SU-DHL-6 (cell line): Measurements from ENCODE around the gene ABCC3.

ENCODE experiments used
- H2AFZ ChIP-seq: fragments of 200-600 bp; sonication (generic); 2 replicates; pipeline ENCODE4 v1.6.1; 2014; ENCODE audit warnings: low read depth, mild to moderate bottlenecking, moderate library complexity, mixed read lengths, antibody characterized with exemption, low read length; ENCODE audit not compliant: severe bottlenecking
- H3F3A ChIP-seq: fragments of 200-600 bp; shearing (Covaris generic); 2 replicates; pipeline ENCODE4 v1.6.0; 2016; ENCODE audit warnings: antibody characterized with exemption, mild to moderate bottlenecking; ENCODE audit not compliant: insufficient read depth
- H3K27ac ChIP-seq: fragments of 200-600 bp; sonication (generic); 2 replicates; pipeline ENCODE4 v1.5.1; 2016; ENCODE audit warnings: low read depth, mild to moderate bottlenecking, low read length, moderate library complexity, mixed read lengths
- H3K27me3 ChIP-seq: fragments of 200-600 bp; sonication (generic), shearing (Covaris generic); 2 replicates; pipeline ENCODE4 v1.6.0; 2014; ENCODE audit warnings: mild to moderate bottlenecking, low read length
- H3K36me3 ChIP-seq: fragments of 200-600 bp; sonication (generic); 2 replicates; pipeline ENCODE4 v1.6.1; 2014; ENCODE audit warnings: mild to moderate bottlenecking, low read length, mixed read lengths
- H3K4me2 ChIP-seq: fragments of 300-600, 200-600 bp; shearing (Covaris generic), sonication (generic); 2 replicates; pipeline ENCODE4 v1.6.0; 2014; ENCODE audit warnings: low read length, low read depth, mild to moderate bottlenecking; ENCODE audit not compliant: poor library complexity, severe bottlenecking
- H3K4me3 ChIP-seq: fragments of 200-600 bp; sonication (generic); 2 replicates; pipeline ENCODE4 v1.5.1; 2014; ENCODE audit warnings: antibody characterized with exemption, low read length, mild to moderate bottlenecking, mixed read lengths; ENCODE audit not compliant: insufficient read depth, poor library complexity, severe bottlenecking
- H3K79me2 ChIP-seq: fragments of 200-600 bp; sonication (generic); 2 replicates; pipeline ENCODE4 v1.6.1; 2014; ENCODE audit warnings: mild to moderate bottlenecking, low read length, moderate library complexity; ENCODE audit not compliant: insufficient read depth
- H3K9ac ChIP-seq: fragments of 200-600 bp; sonication (generic); 2 replicates; pipeline ENCODE4 v1.7.0; 2014; ENCODE audit warnings: mild to moderate bottlenecking, low read length
- H3K9me2 ChIP-seq: fragments of 200-600 bp; sonication (generic); replicated peaks from 2 replicates; pipeline ENCODE4 v1.6.1; 2014; ENCODE audit warnings: low read length; ENCODE audit not compliant: insufficient read depth
- H3K9me3 ChIP-seq: fragments of 200-600 bp; sonication (generic); 2 replicates; pipeline ENCODE4 v1.6.1; 2014; ENCODE audit warnings: low read length, mixed read lengths; ENCODE audit not compliant: insufficient read depth
- H4K20me1 ChIP-seq: fragments of 200-600 bp; sonication (generic); 2 replicates; pipeline ENCODE4 v1.6.1; 2014; ENCODE audit warnings: low read depth, mild to moderate bottlenecking, antibody characterized with exemption, low read length, moderate library complexity, mixed read lengths
- CTCF ChIP-seq: fragments of 200-600 bp; sonication (generic); IDR thresholded peaks from one replicate; pipeline ENCODE4 v1.5.1; 2017; ENCODE audit warnings: antibody characterized with exemption, mild to moderate bottlenecking, low read length, moderate library complexity; ENCODE audit not compliant: insufficient read depth, poor library complexity, severe bottlenecking
- EZH2phosphoT487 ChIP-seq: fragments of 200-600 bp; sonication (generic), shearing (Covaris generic); conservative IDR thresholded peaks from 2 replicates; pipeline ENCODE4 v1.6.1; 2018; ENCODE audit warnings: mild to moderate bottlenecking, antibody characterized with exemption, low read length, moderate library complexity, mixed read lengths

The ABCC3 gene

DNA sequence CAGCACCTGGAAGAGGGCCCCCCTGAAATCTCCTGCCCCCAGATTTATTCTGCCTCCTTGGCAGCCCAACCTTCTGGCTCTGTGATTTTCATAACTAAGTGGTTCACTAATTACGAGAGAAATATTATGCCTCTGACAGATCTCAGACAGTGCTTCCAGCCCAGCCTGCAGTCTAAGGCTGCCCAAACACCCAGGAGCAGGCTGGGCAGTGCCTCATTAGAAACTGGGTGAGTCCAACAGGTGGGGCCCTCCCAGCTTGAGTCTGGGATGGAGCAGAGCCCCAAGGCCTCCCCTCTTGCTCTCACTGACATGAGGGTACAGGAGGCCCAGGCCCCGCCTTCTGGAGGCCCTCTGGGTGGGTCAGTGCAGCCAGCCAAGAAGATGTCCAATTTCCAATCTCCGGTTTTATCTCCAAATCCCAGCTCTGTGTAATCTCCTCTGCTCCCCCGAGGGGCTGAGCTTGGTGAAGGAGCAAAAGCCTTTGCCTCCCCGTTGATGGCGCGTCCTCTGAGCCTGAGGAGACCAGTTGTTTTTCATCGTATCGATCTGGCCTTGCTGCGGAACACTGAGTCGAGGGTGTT lies 20.1 kb upstream of the ABCC3 start:
- no peaks in the 10 kb centered on the region for H3K36me3 ChIP-seq
- no peaks in the 10 kb centered on the region for H3F3A ChIP-seq
- no peaks in the 10 kb centered on the region for H3K9me2 ChIP-seq
- no peaks in the 10 kb centered on the region for H3K79me2 ChIP-seq
- no peaks in the 10 kb centered on the region for H3K27me3 ChIP-seq
- no peak overlapping the region for H3K9ac ChIP-seq
- H3K4me2 ChIP-seq = no peak overlapping the region
- no peak overlapping the region for H3K4me3 ChIP-seq
- no peaks in the 10 kb centered on the region for H3K9me3 ChIP-seq
- H4K20me1 ChIP-seq = no peaks in the 10 kb centered on the region
- H2AFZ ChIP-seq = no peak overlapping the region
- H3K27ac ChIP-seq = no peak overlapping the region
- TF ChIP-seq CTCF (no peak), EZH2phosphoT487 (no peak)

GRCh38 chr17:50615828-50616227 lies 18.9 kb upstream of the ABCC3 start:
- no peak overlapping the region for H2AFZ ChIP-seq
- no peaks in the 10 kb centered on the region for H3K9me2 ChIP-seq
- H3K36me3 ChIP-seq = no peaks in the 10 kb centered on the region
- no peaks in the 10 kb centered on the region for H3F3A ChIP-seq
- H3K4me3 ChIP-seq = no peak overlapping the region
- no peaks in the 10 kb centered on the region for H3K9me3 ChIP-seq
- no peaks in the 10 kb centered on the region for H3K79me2 ChIP-seq
- H3K27me3 ChIP-seq = no peaks in the 10 kb centered on the region
- H3K9ac ChIP-seq = no peak overlapping the region
- no peak overlapping the region for H3K27ac ChIP-seq
- TF ChIP-seq CTCF (no peak), EZH2phosphoT487 (no peak)
- H4K20me1 ChIP-seq = no peaks in the 10 kb centered on the region
- no peak overlapping the region for H3K4me2 ChIP-seq

- H4K20me1 ChIP-seq = no peaks in the 10 kb centered on the region
- H3K36me3 ChIP-seq = no peaks in the 10 kb centered on the region
- H3K9me2 ChIP-seq = no peaks in the 10 kb centered on the region
- TF ChIP-seq CTCF (no peak), EZH2phosphoT487 (no peak)
- H2AFZ ChIP-seq = no peak overlapping the region
- no peak overlapping the region for H3K9ac ChIP-seq
- H3K4me2 ChIP-seq = no peak overlapping the region
- H3K4me3 ChIP-seq = no peak overlapping the region
- H3K79me2 ChIP-seq = no peaks in the 10 kb centered on the region
- H3K9me3 ChIP-seq = no peaks in the 10 kb centered on the region
- H3K27ac ChIP-seq = no peak overlapping the region
- H3F3A ChIP-seq = no peaks in the 10 kb centered on the region
- H3K27me3 ChIP-seq = no peaks in the 10 kb centered on the region
These were observed 16.4 kb upstream of the ABCC3 start for GRCh38 chr17:50618300-50618699.
